ENCODE results near the gene CTNNA3. TPM values are rescaled to one million over a fixed set of nuclear protein-coding genes. Genes with fewer than 3 reads are reported as not detected.

Gene CTNNA3
- polyA plus RNA-seq, 2 donors, result 0.08 to 0.10 TPM

DNA sequence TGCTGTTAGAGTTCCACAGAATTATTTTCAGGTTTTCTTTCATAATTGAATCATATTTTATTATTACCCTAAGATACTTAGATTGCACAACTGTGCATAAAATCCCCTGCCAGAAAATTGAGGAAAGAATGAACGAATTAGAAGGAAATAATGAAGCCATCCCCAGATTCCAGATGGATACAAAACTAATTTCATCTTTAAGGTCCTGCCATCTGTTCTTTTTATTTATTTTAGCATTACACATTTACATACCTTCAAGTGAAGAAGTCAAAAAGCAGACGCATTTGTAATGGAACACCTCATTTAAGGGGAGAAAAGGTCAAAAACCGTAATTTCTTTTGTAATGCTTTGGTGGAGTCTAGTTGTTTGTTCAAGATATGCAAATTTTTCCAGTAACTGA, 847.1 kb downstream of the CTNNA3 start:
- Histone ChIP-seq H3K27ac (ENCODE audit: low read depth in 2 of 2, low read length in 1 of 2) (no peak overlapping the region), H3K36me3 (ENCODE audit: control insufficient read depth in 2 of 2, insufficient read depth in 2 of 2, low read length in 1 of 2) (no peaks in the 10 kb centered on the region), H3K4me1 (ENCODE audit: control insufficient read depth in 2 of 2, insufficient read depth in 2 of 2, low read length in 1 of 2) (no peaks in the 10 kb centered on the region), H3K27me3 (ENCODE audit: control insufficient read depth in 1 of 2, insufficient read depth in 2 of 2, low read length in 2 of 2) (no peaks in the 10 kb centered on the region), H3K9me3 (ENCODE audit: control insufficient read depth in 2 of 2, insufficient read depth in 1 of 2, low read depth in 1 of 2, low read length in 1 of 2) (no peaks in the 10 kb centered on the region), H3K4me3 (ENCODE audit: low read depth in 1 of 2, low read length in 2 of 2) (no peak overlapping the region)
- 44 to 60% methylated on average over 3 of the region's 3 CpGs for WGBS, 2 donors

DNA sequence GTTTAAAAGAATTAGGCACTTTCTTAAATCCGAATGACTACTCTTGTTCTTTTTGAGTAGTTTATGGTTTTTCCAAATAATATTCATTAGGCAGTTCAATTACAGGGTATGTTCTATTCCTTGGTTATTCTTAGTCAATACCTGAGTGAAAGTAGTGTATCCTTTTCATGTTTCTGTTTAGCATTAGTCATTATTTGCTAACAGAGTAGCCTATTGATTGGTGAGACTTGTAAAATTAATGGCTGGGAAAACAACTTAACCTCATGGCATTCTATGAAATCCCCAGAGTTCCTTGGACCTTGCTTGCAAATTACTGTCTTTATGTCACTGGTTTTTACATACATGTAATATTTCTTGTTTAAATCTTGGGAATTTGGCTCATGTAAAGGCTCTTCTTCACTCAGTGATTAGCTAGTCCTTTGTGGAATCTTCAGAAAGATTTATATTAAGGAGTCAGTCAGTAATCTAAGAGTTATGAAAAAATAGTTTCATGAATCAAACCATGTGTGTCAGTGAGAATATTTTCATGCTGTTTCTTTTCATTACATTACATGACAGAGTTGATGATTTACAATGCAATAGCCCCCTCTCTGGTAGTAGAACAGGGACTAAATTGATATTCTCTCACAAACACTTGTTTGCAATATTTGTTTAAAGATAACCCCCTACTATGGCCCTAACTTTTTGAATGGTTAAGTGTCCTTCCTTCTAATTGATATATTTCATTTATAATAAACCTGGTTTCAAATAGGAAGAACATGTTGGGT, 851.6 kb downstream of the CTNNA3 start:
- no peaks in the 10 kb centered on the region for H3K9me3 ChIP-seq (ENCODE audit: control insufficient read depth in 2 of 2, insufficient read depth in 1 of 2, low read depth in 1 of 2, low read length in 1 of 2)

DNA sequence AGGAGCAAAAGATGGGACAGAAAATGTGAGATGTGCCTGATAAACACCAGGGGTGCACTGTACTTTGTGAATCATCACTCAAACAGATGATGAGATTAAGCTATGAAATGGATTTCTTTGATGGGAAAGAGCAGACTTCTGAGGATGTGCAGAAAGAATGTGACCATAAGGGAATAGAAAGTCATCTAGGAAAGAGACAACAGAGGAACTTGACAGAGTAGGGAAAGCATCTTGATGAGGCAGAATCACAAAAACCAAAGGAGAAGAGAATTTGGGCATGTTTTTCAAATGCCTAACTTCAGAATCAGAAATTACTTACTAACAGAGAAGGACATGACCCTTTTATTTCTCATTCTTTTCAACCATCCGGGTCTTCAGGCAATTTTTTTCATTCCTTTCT, 852.6 kb downstream of the CTNNA3 start:
- WGBS, 2 donors, result 66 to 77% methylated on average over 1 of the region's 1 CpG
- H3K9me3 ChIP-seq (ENCODE audit: control insufficient read depth in 2 of 2, insufficient read depth in 1 of 2, low read depth in 1 of 2, low read length in 1 of 2), result no peaks in the 10 kb centered on the region
- no peaks in the 10 kb centered on the region for H3K27me3 ChIP-seq (ENCODE audit: control insufficient read depth in 1 of 2, insufficient read depth in 2 of 2, low read length in 2 of 2)
- no peak overlapping the region for H3K4me3 ChIP-seq (ENCODE audit: low read depth in 1 of 2, low read length in 2 of 2)
- no peaks in the 10 kb centered on the region for H3K36me3 ChIP-seq (ENCODE audit: control insufficient read depth in 2 of 2, insufficient read depth in 2 of 2, low read length in 1 of 2)
- no peak overlapping the region for H3K27ac ChIP-seq (ENCODE audit: low read depth in 2 of 2, low read length in 1 of 2)
- no peaks in the 10 kb centered on the region for H3K4me1 ChIP-seq (ENCODE audit: control insufficient read depth in 2 of 2, insufficient read depth in 2 of 2, low read length in 1 of 2)

More for the DNA sequence above, 851.6 kb downstream of the CTNNA3 start:
- Histone ChIP-seq H3K4me1 (ENCODE audit: control insufficient read depth in 2 of 2, insufficient read depth in 2 of 2, low read length in 1 of 2) (no peaks in the 10 kb centered on the region), H3K4me3 (ENCODE audit: low read depth in 1 of 2, low read length in 2 of 2) (no peak overlapping the region), H3K27ac (ENCODE audit: low read depth in 2 of 2, low read length in 1 of 2) (no peak overlapping the region), H3K36me3 (ENCODE audit: control insufficient read depth in 2 of 2, insufficient read depth in 2 of 2, low read length in 1 of 2) (no peaks in the 10 kb centered on the region), H3K27me3 (ENCODE audit: control insufficient read depth in 1 of 2, insufficient read depth in 2 of 2, low read length in 2 of 2) (no peaks in the 10 kb centered on the region)
- 78 to 82% methylated on average over 1 of the region's 1 CpG for WGBS, 2 donors

DNA sequence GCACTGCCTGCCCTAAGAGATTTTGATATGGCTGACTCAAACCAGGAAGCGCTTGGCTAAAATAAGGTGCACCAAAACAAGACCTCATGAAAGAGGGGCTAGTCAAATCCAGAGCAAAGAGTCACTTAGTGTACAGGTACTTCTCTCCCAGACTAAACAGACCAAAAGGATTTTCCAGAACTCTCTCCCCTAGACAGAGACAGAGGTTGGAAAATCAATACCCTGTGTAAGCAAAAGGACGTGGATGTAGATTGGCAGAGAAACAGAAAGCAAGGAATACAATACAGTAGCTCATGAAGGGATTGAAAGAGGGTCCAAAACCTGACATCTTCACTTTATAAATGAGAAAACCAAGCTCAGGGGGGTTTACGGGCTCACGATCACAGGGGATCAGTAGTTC, 853.1 kb downstream of the CTNNA3 start:
- H3K4me3 ChIP-seq (ENCODE audit: low read depth in 1 of 2, low read length in 2 of 2), result no peak overlapping the region
- no peaks in the 10 kb centered on the region for H3K9me3 ChIP-seq (ENCODE audit: control insufficient read depth in 2 of 2, insufficient read depth in 1 of 2, low read depth in 1 of 2, low read length in 1 of 2)
- WGBS, 2 donors, result 79 to 85% methylated on average over 4 of the region's 4 CpGs
- H3K27ac ChIP-seq (ENCODE audit: low read depth in 2 of 2, low read length in 1 of 2), result no peak overlapping the region
- H3K36me3 ChIP-seq (ENCODE audit: control insufficient read depth in 2 of 2, insufficient read depth in 2 of 2, low read length in 1 of 2), result no peaks in the 10 kb centered on the region
- no peaks in the 10 kb centered on the region for H3K4me1 ChIP-seq (ENCODE audit: control insufficient read depth in 2 of 2, insufficient read depth in 2 of 2, low read length in 1 of 2)
- no peaks in the 10 kb centered on the region for H3K27me3 ChIP-seq (ENCODE audit: control insufficient read depth in 1 of 2, insufficient read depth in 2 of 2, low read length in 2 of 2)

DNA sequence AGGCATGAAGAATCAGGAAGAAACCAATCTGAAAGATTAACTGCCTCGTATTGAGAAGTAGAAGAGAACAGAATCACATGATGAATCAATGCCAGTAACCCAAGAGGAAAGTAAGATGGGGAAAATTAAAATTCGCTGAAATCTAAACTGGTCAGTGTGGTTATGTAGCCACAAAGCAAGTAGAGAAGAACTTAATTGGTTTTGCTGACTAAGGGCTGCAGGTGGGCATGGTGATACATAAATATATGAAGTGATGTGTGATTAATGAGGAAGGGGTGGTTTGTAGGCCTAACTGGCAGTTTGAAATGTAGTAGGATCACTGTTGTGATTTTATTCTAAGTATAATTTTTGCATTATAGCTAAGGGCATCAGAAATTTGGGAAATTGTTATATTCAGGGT, 853.6 kb downstream of the CTNNA3 start:
- no peak overlapping the region for H3K27ac ChIP-seq (ENCODE audit: low read depth in 2 of 2, low read length in 1 of 2)
- no peaks in the 10 kb centered on the region for H3K9me3 ChIP-seq (ENCODE audit: control insufficient read depth in 2 of 2, insufficient read depth in 1 of 2, low read depth in 1 of 2, low read length in 1 of 2)
- H3K36me3 ChIP-seq (ENCODE audit: control insufficient read depth in 2 of 2, insufficient read depth in 2 of 2, low read length in 1 of 2), result no peaks in the 10 kb centered on the region
- 70 to 71% methylated on average over 2 of the region's 2 CpGs for WGBS, 2 donors
- no peak overlapping the region for H3K4me3 ChIP-seq (ENCODE audit: low read depth in 1 of 2, low read length in 2 of 2)
- no peaks in the 10 kb centered on the region for H3K4me1 ChIP-seq (ENCODE audit: control insufficient read depth in 2 of 2, insufficient read depth in 2 of 2, low read length in 1 of 2)
- no peaks in the 10 kb centered on the region for H3K27me3 ChIP-seq (ENCODE audit: control insufficient read depth in 1 of 2, insufficient read depth in 2 of 2, low read length in 2 of 2)

DNA sequence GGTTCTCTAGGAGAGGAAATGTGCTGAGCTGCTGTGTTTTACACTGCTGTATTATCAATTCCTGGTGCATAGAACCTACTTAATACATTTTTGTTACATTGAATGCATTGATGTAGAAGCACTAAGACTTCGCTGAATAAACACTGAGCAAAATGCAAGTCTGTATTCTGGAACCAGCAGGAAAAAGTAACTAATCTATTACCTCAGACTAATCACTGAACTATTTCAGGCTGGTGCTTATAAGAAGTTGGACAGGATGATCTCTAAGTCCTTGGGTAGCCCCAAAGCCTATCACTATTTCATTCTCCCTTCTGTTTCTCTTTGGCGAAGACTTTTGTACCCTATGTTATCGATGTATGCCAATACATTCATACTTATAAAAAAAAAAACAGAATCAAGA, 857.3 kb downstream of the CTNNA3 start:
- Histone ChIP-seq H3K4me3 (ENCODE audit: low read depth in 1 of 2, low read length in 2 of 2) (no peak overlapping the region), H3K36me3 (ENCODE audit: control insufficient read depth in 2 of 2, insufficient read depth in 2 of 2, low read length in 1 of 2) (no peaks in the 10 kb centered on the region), H3K4me1 (ENCODE audit: control insufficient read depth in 2 of 2, insufficient read depth in 2 of 2, low read length in 1 of 2) (no peaks in the 10 kb centered on the region), H3K27ac (ENCODE audit: low read depth in 2 of 2, low read length in 1 of 2) (no peak overlapping the region), H3K9me3 (ENCODE audit: control insufficient read depth in 2 of 2, insufficient read depth in 1 of 2, low read depth in 1 of 2, low read length in 1 of 2) (no peaks in the 10 kb centered on the region), H3K27me3 (ENCODE audit: control insufficient read depth in 1 of 2, insufficient read depth in 2 of 2, low read length in 2 of 2) (no peaks in the 10 kb centered on the region)
- WGBS, 2 donors, result 86 to 87% methylated on average over 3 of the region's 3 CpGs

DNA sequence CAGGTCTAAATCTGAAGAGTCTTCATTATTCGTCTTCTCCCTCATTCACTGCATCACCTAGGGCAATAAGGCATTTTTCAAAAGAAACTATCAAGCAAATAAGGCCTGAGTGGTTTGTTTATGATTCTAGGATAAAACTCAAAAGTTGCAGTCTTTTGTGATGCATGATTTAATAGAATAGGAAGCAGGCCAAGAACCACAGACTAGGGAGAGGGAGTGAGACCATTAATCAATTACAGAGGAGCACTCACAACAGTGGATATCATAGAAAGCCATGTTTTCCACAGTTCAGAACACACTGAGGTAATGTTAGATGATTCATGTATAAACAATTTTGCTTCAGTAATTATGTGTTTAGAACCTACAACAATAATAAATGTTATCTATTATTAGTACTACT, 858.0 kb downstream of the CTNNA3 start:
- Histone ChIP-seq H3K9me3 (ENCODE audit: control insufficient read depth in 2 of 2, insufficient read depth in 1 of 2, low read depth in 1 of 2, low read length in 1 of 2) (no peaks in the 10 kb centered on the region), H3K36me3 (ENCODE audit: control insufficient read depth in 2 of 2, insufficient read depth in 2 of 2, low read length in 1 of 2) (no peaks in the 10 kb centered on the region), H3K27ac (ENCODE audit: low read depth in 2 of 2, low read length in 1 of 2) (no peak overlapping the region), H3K4me3 (ENCODE audit: low read depth in 1 of 2, low read length in 2 of 2) (no peak overlapping the region), H3K27me3 (ENCODE audit: control insufficient read depth in 1 of 2, insufficient read depth in 2 of 2, low read length in 2 of 2) (no peaks in the 10 kb centered on the region), H3K4me1 (ENCODE audit: control insufficient read depth in 2 of 2, insufficient read depth in 2 of 2, low read length in 1 of 2) (no peaks in the 10 kb centered on the region)
- 58 to 68% methylated on average over 1 of the region's 1 CpG for WGBS, 2 donors

DNA sequence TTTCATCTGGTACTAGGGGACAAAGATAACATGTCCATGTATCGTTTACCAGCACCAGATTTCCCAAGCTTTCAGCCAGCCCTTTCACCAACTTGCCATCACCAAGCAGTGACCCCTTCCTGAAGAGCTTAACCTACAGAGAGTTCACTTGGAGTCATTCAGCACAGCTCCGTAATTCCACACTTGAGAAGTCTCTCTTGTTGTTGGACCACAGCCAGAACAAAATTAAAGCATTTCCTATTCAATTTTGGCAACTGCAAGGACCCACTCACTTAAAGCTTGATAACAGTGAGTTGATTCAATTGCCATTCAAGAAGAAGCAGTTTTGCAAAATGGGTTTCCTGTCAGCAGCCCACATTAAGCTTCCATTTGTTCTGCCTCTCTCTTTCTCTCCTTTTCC, 858.7 kb downstream of the CTNNA3 start:
- no peaks in the 10 kb centered on the region for H3K27me3 ChIP-seq (ENCODE audit: control insufficient read depth in 1 of 2, insufficient read depth in 2 of 2, low read length in 2 of 2)
- no peak overlapping the region for H3K4me3 ChIP-seq (ENCODE audit: low read depth in 1 of 2, low read length in 2 of 2)
- no peaks in the 10 kb centered on the region for H3K9me3 ChIP-seq (ENCODE audit: control insufficient read depth in 2 of 2, insufficient read depth in 1 of 2, low read depth in 1 of 2, low read length in 1 of 2)
- no peaks in the 10 kb centered on the region for H3K4me1 ChIP-seq (ENCODE audit: control insufficient read depth in 2 of 2, insufficient read depth in 2 of 2, low read length in 1 of 2)
- 37 to 46% methylated on average over 2 of the region's 2 CpGs for WGBS, 2 donors
- H3K27ac ChIP-seq (ENCODE audit: low read depth in 2 of 2, low read length in 1 of 2), result no peak overlapping the region
- H3K36me3 ChIP-seq (ENCODE audit: control insufficient read depth in 2 of 2, insufficient read depth in 2 of 2, low read length in 1 of 2), result no peaks in the 10 kb centered on the region

DNA sequence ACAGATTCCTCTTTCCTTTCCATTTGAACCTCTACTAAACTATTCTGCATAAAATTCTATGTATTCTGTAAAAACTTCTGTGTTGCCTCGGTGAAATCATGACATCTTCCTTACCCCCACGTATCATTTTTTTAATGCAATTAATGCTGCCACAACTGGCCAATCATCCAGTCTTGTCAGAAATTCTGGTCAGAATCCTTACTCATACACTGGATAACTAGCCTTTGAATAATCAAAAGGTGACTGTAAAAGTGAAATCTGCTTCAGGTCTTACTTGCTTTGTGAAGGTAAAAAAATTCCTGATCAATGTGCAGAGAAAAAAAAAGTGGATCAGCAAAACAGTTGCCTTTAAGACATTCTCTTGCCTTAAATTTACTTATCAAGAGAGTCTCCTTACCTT, 859.2 kb downstream of the CTNNA3 start:
- Histone ChIP-seq H3K36me3 (ENCODE audit: control insufficient read depth in 2 of 2, insufficient read depth in 2 of 2, low read length in 1 of 2) (no peaks in the 10 kb centered on the region), H3K4me3 (ENCODE audit: low read depth in 1 of 2, low read length in 2 of 2) (no peak overlapping the region), H3K27me3 (ENCODE audit: control insufficient read depth in 1 of 2, insufficient read depth in 2 of 2, low read length in 2 of 2) (no peaks in the 10 kb centered on the region), H3K9me3 (ENCODE audit: control insufficient read depth in 2 of 2, insufficient read depth in 1 of 2, low read depth in 1 of 2, low read length in 1 of 2) (no peaks in the 10 kb centered on the region), H3K27ac (ENCODE audit: low read depth in 2 of 2, low read length in 1 of 2) (no peak overlapping the region), H3K4me1 (ENCODE audit: control insufficient read depth in 2 of 2, insufficient read depth in 2 of 2, low read length in 1 of 2) (no peaks in the 10 kb centered on the region)
- WGBS, 2 donors, result 81 to 86% methylated on average over 2 of the region's 2 CpGs

DNA sequence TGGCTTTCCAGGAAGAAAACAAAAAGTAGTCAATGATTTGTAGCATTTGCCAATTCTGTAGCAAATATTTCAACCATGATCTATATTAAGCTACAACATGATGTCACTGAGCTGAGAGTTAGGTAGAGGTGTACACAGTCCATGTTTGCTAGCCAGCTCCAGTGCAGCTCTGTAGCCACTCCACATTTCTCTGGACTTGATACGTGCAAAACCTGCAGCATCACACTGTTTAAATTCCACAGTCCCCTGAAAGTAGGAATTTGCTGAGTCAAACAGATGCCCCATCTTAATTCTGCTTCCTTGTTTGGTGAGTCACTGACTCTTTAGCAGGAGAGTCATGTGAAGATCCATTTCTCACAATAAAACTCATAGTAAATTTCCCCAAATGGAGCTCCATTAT, 859.9 kb downstream of the CTNNA3 start:
- 39 to 47% methylated on average over 1 of the region's 1 CpG for WGBS, 2 donors
- H3K4me1 ChIP-seq (ENCODE audit: control insufficient read depth in 2 of 2, insufficient read depth in 2 of 2, low read length in 1 of 2), result no peaks in the 10 kb centered on the region
- no peak overlapping the region for H3K27ac ChIP-seq (ENCODE audit: low read depth in 2 of 2, low read length in 1 of 2)
- no peak overlapping the region for H3K4me3 ChIP-seq (ENCODE audit: low read depth in 1 of 2, low read length in 2 of 2)
- H3K9me3 ChIP-seq (ENCODE audit: control insufficient read depth in 2 of 2, insufficient read depth in 1 of 2, low read depth in 1 of 2, low read length in 1 of 2), result no peaks in the 10 kb centered on the region
- no peaks in the 10 kb centered on the region for H3K36me3 ChIP-seq (ENCODE audit: control insufficient read depth in 2 of 2, insufficient read depth in 2 of 2, low read length in 1 of 2)
- H3K27me3 ChIP-seq (ENCODE audit: control insufficient read depth in 1 of 2, insufficient read depth in 2 of 2, low read length in 2 of 2), result no peaks in the 10 kb centered on the region

Measured in esophagus (tissue), 2 donors.